Body of pancreas (tissue), 4 donors: ENCODE measurements around the gene OR1J4.

Source experiments
- CTCF ChIP-seq, 7 experiments: fragments of 450-650 bp in 4 of 7; fragments of 200-600 bp in 3 of 7; sonication (generic) in 3 of 7; IDR thresholded peaks; one replicate each; pipeline ENCODE4 v1.5.1; 2016 to 2019; ENCODE audit warnings: antibody characterized with exemption in 7 of 7
- POLR2A ChIP-seq, 3 donors: fragments of 450-650 bp; IDR thresholded peaks; one replicate each; pipeline ENCODE4 v1.6.1; 2016; ENCODE audit warnings: antibody characterized with exemption in 3 of 3, mild to moderate bottlenecking in 2 of 3

DNA sequence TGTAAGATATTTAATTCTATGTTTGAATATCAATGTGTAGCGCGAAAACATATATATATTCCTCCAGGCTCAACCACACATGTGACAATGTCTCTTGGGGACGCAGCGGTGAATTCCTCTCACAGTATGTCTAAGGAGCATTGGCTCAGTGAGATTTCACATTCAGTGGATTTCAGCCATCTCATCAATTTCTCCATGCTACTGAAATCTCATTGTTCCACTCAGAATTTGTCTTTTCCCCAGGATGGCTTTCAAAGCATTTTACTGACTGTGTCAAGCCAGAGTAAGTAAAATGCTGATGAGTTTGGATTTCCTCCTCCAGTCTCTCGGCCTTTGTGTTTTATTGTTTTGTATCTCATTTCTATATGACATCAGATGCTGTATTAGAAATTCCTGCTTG is 39.9 kb upstream of the OR1J4 start:
- TF ChIP-seq POLR2A (IDR thresholded peaks at IDR 0.05) (no peak), CTCF (IDR thresholded peaks at IDR 0.05) (no peak)
